Loucy (cell line): ENCODE data around the gene P3H4.

ENCODE experiments used
- H2AFZ ChIP-seq: fragments of 200-600 bp; sonication (generic); 2 replicates; pipeline ENCODE4 v1.6.0; 2016; ENCODE audit warnings: antibody characterized with exemption, mild to moderate bottlenecking, low read length, moderate library complexity
- H3F3A ChIP-seq: fragments of 200-600 bp; 2 replicates; pipeline ENCODE4 v1.6.0; 2016; ENCODE audit warnings: antibody characterized with exemption, low read depth, mild to moderate bottlenecking
- H3K27me3 ChIP-seq: fragments of 200-600 bp; sonication (generic); 2 replicates; pipeline ENCODE4 v1.6.1; 2014; ENCODE audit warnings: low read length, mild to moderate bottlenecking; ENCODE audit not compliant: insufficient read depth, poor library complexity, severe bottlenecking
- H3K36me3 ChIP-seq: fragments of 200-600 bp; sonication (generic); 2 replicates; pipeline ENCODE4 v1.6.1; 2016; ENCODE audit warnings: low read length; ENCODE audit not compliant: insufficient read depth
- H3K4me1 ChIP-seq: fragments of 200-600 bp; sonication (generic); 2 replicates; pipeline ENCODE4 v1.5.1; 2014; ENCODE audit warnings: low read length, mild to moderate bottlenecking; ENCODE audit not compliant: insufficient read depth, poor library complexity, severe bottlenecking
- H3K4me2 ChIP-seq: fragments of 200-600 bp; sonication (generic); 2 replicates; pipeline ENCODE4 v1.6.0; 2014; ENCODE audit warnings: antibody characterized with exemption, low read length, low read depth, mild to moderate bottlenecking; ENCODE audit not compliant: poor library complexity, severe bottlenecking
- H3K4me3 ChIP-seq: fragments of 200-600 bp; sonication (generic); 2 replicates; pipeline ENCODE4 v1.5.1; 2014; ENCODE audit warnings: low read length, mild to moderate bottlenecking, mixed read lengths; ENCODE audit not compliant: poor library complexity, severe bottlenecking
- H3K79me2 ChIP-seq: fragments of 200-600 bp; sonication (generic); 2 replicates; pipeline ENCODE4 v1.6.1; 2014; ENCODE audit warnings: low read length; ENCODE audit not compliant: insufficient read depth
- H3K9ac ChIP-seq: fragments of 200-600 bp; sonication (generic); 2 replicates; pipeline ENCODE4 v1.6.0; 2014; ENCODE audit warnings: mild to moderate bottlenecking, low read depth, low read length, moderate library complexity; ENCODE audit not compliant: poor library complexity, severe bottlenecking
- H3K9me2 ChIP-seq: fragments of 200-600 bp; sonication (generic); replicated peaks from 2 replicates; pipeline ENCODE4 v1.6.1; 2016; ENCODE audit warnings: low read depth, low read length, mixed read lengths
- H3K9me3 ChIP-seq: fragments of 200-600 bp; sonication (generic); 2 replicates; pipeline ENCODE4 v1.6.1; 2014; ENCODE audit warnings: mild to moderate bottlenecking, antibody characterized with exemption, low read length, low read depth; ENCODE audit not compliant: insufficient read depth
- H4K20me1 ChIP-seq: fragments of 200-600 bp; sonication (generic); 2 replicates; pipeline ENCODE4 v1.6.0; 2014; ENCODE audit warnings: antibody characterized with exemption, low read length, mild to moderate bottlenecking; ENCODE audit not compliant: insufficient read depth, poor library complexity, severe bottlenecking
- CTCF ChIP-seq: fragments of 200-600 bp; sonication (generic); conservative IDR thresholded peaks from 2 replicates; pipeline ENCODE4 v1.5.1; 2014; ENCODE audit warnings: mild to moderate bottlenecking, antibody characterized with exemption, low read length
- EZH2phosphoT487 ChIP-seq: fragments of 200-600 bp; IDR thresholded peaks from 2 replicates; pipeline ENCODE4 v1.6.1; 2018; ENCODE audit warnings: antibody characterized with exemption, mild to moderate bottlenecking, moderate library complexity, borderline replicate concordance

Gene P3H4

GRCh38 chr17:41785091-41785858 is 26.5 kb downstream of the P3H4 start:
- Histone ChIP-seq H3K4me3 (peak overlapping the region; percentile 83), H3F3A (no peaks in the 10 kb centered on the region), H2AFZ (peak overlapping the region; percentile 45; the same call in 1 of the 2 replicates), H3K79me2 (peaks cover 45% of the 10 kb centered on the region), H3K36me3 (no peaks in the 10 kb centered on the region), H3K4me2 (peak overlapping the region; percentile 94), H3K9me3 (no peaks in the 10 kb centered on the region), H3K9me2 (no peaks in the 10 kb centered on the region), H4K20me1 (peaks cover 35% of the 10 kb centered on the region), H3K9ac (peak overlapping the region; percentile 93), H3K4me1 (peaks cover 62% of the 10 kb centered on the region), H3K27me3 (no peaks in the 10 kb centered on the region)
- TF ChIP-seq EZH2phosphoT487 (no peak), CTCF (no peak)

GRCh38 chr17:41784207-41784744 is 27.5 kb downstream of the P3H4 start:
- no peaks in the 10 kb centered on the region for H3K9me3 ChIP-seq
- H3K27me3 ChIP-seq, result no peaks in the 10 kb centered on the region
- no peaks in the 10 kb centered on the region for H3F3A ChIP-seq
- peak overlapping the region; percentile 93 for H3K9ac ChIP-seq
- H4K20me1 ChIP-seq, result peaks cover 40% of the 10 kb centered on the region
- no peaks in the 10 kb centered on the region for H3K9me2 ChIP-seq
- H2AFZ ChIP-seq, result no peak overlapping the region
- peak overlapping the region; percentile 83 for H3K4me3 ChIP-seq
- H3K36me3 ChIP-seq, result no peaks in the 10 kb centered on the region
- H3K4me2 ChIP-seq, result peak overlapping the region; percentile 94
- TF ChIP-seq EZH2phosphoT487, result no peak
- TF ChIP-seq CTCF, result no peak
- peaks cover 55% of the 10 kb centered on the region for H3K79me2 ChIP-seq
- H3K4me1 ChIP-seq, result peaks cover 58% of the 10 kb centered on the region

GRCh38 chr17:41782142-41782541 is 29.6 kb downstream of the P3H4 start:
- Histone ChIP-seq H3K9ac (no peak overlapping the region), H2AFZ (no peak overlapping the region), H3K79me2 (peaks cover 73% of the 10 kb centered on the region), H3K27me3 (no peaks in the 10 kb centered on the region), H3K36me3 (peaks cover 6% of the 10 kb centered on the region; the same call in 1 of the 2 replicates), H3K4me3 (peak overlapping the region; percentile 23), H3K9me2 (no peaks in the 10 kb centered on the region), H3K4me1 (peaks cover 40% of the 10 kb centered on the region), H3K4me2 (peak overlapping the region; percentile 94), H3F3A (no peaks in the 10 kb centered on the region), H3K9me3 (no peaks in the 10 kb centered on the region), H4K20me1 (peaks cover 52% of the 10 kb centered on the region)
- TF ChIP-seq EZH2phosphoT487 (no peak), CTCF (no peak)
